ENCODE results near the gene CLASP1.

DNA sequence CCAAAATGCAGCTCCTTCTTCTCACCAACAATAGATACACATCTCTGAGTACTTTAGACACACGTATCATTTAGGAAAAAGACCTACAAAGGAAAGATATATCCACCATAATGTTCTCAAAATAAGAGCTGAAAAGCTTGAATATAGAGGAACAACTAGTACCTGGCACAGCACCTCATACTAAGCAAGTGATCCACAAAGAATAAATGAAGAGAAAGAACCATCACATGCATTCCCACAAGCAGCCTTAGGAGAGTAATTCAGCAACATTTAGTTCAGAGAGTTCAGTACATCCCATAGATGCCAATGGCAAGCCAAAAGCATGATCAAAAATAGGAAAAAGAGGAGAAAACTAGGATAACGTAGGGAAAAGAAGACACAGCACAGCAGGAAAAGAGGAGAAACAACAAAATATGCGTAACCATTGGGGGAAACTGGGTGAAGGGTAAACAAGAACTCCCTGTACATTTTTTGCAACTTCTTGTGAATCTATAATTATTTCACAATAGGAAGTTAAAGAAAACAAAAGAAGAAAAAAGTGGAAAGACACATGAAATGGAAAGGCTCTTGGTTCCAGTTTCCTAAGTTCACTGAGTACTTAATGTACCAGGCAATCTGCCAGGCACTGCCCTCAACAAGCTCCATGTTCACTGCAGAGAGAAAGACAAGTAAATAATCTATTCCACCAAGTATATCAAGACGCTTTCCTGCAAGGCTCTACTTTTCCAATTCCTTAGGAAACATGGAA, 22.3 kb downstream of the CLASP1 start:
- TF ChIP-seq, protein P1, sequence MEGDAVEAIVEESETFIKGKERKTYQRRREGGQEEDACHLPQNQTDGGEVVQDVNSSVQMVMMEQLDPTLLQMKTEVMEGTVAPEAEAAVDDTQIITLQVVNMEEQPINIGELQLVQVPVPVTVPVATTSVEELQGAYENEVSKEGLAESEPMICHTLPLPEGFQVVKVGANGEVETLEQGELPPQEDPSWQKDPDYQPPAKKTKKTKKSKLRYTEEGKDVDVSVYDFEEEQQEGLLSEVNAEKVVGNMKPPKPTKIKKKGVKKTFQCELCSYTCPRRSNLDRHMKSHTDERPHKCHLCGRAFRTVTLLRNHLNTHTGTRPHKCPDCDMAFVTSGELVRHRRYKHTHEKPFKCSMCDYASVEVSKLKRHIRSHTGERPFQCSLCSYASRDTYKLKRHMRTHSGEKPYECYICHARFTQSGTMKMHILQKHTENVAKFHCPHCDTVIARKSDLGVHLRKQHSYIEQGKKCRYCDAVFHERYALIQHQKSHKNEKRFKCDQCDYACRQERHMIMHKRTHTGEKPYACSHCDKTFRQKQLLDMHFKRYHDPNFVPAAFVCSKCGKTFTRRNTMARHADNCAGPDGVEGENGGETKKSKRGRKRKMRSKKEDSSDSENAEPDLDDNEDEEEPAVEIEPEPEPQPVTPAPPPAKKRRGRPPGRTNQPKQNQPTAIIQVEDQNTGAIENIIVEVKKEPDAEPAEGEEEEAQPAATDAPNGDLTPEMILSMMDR (optimal IDR thresholded peaks at IDR 0.05 in 1 of 3, IDR thresholded peaks at IDR 0.05 in 1 of 3, conservative IDR thresholded peaks at IDR 0.05 in 1 of 3; ENCODE audit: extremely low read depth in 1 of 3, insufficient read depth in 2 of 3, low read length in 3 of 3) = no peak
- TF ChIP-seq EZH2 (IDR thresholded peaks at IDR 0.05; ENCODE audit: low read length) = no peak

Measured in keratinocyte (primary cell).